ENCODE data around the gene PDCD2L. TPM values are rescaled to one million over a fixed set of nuclear protein-coding genes. Genes with fewer than 3 reads are reported as not detected.

Gene PDCD2L
- total and polyA plus RNA-seq, 2 of the 8 experiments (the other 6 are each of a cell fraction or from before 2014, with no cell fraction given), result 51.5 to 78.1 TPM

DNA sequence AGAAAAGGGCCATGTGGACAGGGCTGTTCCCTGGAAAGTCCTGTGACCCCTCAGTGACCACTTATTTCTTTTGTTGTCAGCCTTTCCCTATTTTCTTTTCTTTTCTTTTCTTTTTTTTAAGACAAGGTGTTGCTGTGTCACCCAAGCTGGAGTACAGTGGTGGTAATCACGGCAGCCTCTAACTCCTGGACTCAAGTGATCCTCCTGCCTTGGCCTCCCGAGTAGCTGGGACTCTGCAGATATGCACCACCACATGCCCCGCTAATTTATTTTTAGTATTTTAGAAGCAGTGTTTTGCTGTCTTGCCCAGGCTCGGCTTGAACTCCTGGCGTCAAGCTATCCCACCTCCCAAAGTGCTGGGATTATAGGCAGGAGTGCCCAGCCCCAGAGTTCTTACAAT is 40.3 kb upstream of the PDCD2L start (continued):
- TF ChIP-seq, protein P1, sequence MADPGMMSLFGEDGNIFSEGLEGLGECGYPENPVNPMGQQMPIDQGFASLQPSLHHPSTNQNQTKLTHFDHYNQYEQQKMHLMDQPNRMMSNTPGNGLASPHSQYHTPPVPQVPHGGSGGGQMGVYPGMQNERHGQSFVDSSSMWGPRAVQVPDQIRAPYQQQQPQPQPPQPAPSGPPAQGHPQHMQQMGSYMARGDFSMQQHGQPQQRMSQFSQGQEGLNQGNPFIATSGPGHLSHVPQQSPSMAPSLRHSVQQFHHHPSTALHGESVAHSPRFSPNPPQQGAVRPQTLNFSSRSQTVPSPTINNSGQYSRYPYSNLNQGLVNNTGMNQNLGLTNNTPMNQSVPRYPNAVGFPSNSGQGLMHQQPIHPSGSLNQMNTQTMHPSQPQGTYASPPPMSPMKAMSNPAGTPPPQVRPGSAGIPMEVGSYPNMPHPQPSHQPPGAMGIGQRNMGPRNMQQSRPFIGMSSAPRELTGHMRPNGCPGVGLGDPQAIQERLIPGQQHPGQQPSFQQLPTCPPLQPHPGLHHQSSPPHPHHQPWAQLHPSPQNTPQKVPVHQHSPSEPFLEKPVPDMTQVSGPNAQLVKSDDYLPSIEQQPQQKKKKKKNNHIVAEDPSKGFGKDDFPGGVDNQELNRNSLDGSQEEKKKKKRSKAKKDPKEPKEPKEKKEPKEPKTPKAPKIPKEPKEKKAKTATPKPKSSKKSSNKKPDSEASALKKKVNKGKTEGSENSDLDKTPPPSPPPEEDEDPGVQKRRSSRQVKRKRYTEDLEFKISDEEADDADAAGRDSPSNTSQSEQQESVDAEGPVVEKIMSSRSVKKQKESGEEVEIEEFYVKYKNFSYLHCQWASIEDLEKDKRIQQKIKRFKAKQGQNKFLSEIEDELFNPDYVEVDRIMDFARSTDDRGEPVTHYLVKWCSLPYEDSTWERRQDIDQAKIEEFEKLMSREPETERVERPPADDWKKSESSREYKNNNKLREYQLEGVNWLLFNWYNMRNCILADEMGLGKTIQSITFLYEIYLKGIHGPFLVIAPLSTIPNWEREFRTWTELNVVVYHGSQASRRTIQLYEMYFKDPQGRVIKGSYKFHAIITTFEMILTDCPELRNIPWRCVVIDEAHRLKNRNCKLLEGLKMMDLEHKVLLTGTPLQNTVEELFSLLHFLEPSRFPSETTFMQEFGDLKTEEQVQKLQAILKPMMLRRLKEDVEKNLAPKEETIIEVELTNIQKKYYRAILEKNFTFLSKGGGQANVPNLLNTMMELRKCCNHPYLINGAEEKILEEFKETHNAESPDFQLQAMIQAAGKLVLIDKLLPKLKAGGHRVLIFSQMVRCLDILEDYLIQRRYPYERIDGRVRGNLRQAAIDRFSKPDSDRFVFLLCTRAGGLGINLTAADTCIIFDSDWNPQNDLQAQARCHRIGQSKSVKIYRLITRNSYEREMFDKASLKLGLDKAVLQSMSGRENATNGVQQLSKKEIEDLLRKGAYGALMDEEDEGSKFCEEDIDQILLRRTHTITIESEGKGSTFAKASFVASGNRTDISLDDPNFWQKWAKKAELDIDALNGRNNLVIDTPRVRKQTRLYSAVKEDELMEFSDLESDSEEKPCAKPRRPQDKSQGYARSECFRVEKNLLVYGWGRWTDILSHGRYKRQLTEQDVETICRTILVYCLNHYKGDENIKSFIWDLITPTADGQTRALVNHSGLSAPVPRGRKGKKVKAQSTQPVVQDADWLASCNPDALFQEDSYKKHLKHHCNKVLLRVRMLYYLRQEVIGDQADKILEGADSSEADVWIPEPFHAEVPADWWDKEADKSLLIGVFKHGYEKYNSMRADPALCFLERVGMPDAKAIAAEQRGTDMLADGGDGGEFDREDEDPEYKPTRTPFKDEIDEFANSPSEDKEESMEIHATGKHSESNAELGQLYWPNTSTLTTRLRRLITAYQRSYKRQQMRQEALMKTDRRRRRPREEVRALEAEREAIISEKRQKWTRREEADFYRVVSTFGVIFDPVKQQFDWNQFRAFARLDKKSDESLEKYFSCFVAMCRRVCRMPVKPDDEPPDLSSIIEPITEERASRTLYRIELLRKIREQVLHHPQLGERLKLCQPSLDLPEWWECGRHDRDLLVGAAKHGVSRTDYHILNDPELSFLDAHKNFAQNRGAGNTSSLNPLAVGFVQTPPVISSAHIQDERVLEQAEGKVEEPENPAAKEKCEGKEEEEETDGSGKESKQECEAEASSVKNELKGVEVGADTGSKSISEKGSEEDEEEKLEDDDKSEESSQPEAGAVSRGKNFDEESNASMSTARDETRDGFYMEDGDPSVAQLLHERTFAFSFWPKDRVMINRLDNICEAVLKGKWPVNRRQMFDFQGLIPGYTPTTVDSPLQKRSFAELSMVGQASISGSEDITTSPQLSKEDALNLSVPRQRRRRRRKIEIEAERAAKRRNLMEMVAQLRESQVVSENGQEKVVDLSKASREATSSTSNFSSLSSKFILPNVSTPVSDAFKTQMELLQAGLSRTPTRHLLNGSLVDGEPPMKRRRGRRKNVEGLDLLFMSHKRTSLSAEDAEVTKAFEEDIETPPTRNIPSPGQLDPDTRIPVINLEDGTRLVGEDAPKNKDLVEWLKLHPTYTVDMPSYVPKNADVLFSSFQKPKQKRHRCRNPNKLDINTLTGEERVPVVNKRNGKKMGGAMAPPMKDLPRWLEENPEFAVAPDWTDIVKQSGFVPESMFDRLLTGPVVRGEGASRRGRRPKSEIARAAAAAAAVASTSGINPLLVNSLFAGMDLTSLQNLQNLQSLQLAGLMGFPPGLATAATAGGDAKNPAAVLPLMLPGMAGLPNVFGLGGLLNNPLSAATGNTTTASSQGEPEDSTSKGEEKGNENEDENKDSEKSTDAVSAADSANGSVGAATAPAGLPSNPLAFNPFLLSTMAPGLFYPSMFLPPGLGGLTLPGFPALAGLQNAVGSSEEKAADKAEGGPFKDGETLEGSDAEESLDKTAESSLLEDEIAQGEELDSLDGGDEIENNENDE (IDR thresholded peaks at IDR 0.05; ENCODE audit: insufficient replicate concordance, low read length), result no peak
- TF ChIP-seq HDAC6 (IDR thresholded peaks at IDR 0.05; ENCODE audit: low read depth, low read length), result no peak
- no peak for TF ChIP-seq MAFK (IDR thresholded peaks at IDR 0.05; ENCODE audit: low read depth, low read length)
- no peak for TF ChIP-seq JUND (IDR thresholded peaks at IDR 0.05; ENCODE audit: low read length)
- TF ChIP-seq TCF12 (IDR thresholded peaks at IDR 0.05; ENCODE audit: low read depth, low read length), result no peak
